ENCODE results near the gene PLEKHG1. TPM values are rescaled to one million over a fixed set of nuclear protein-coding genes. Genes with fewer than 3 reads are reported as not detected.

PLEKHG1 gene
- total RNA-seq, 1 experiment from 2014 or later = 2.7 TPM

GRCh38 chr6:150616586-150616985 is 16.9 kb downstream of the PLEKHG1 start:
- POLR2A ChIA-PET = no interaction called here
- H3K27ac Mint-ChIP-seq = no peak overlapping the region
- ATAC-seq = no peak
- H3K9me3 Mint-ChIP-seq = no peaks in the 10 kb centered on the region
- CTCF ChIA-PET = no interaction called here
- no peaks in the 10 kb centered on the region for H3K4me1 Mint-ChIP-seq
- no peak overlapping the region for H3K4me3 Mint-ChIP-seq
- DNase-seq (ENCODE audit: low spot score) = no peak
- TF ChIP-seq OVOL2 (CRISPR knock-in tag; IDR thresholded peaks at IDR 0.05; ENCODE audit: borderline replicate concordance) (no peak), FOXP1 (CRISPR knock-in tag; IDR thresholded peaks at IDR 0.05; ENCODE audit: borderline replicate concordance) (no peak), ATF1 (CRISPR knock-in tag; IDR thresholded peaks at IDR 0.05) (no peak), NFE2L1 (CRISPR knock-in tag; IDR thresholded peaks at IDR 0.05) (no peak), E2F1 (CRISPR knock-in tag; IDR thresholded peaks at IDR 0.05) (no peak), NFATC4 (CRISPR knock-in tag; IDR thresholded peaks at IDR 0.05) (no peak), IRF1 (CRISPR knock-in tag; IDR thresholded peaks at IDR 0.05) (no peak), NR1H2 (CRISPR knock-in tag; IDR thresholded peaks at IDR 0.05) (no peak), NR3C1 (CRISPR knock-in tag; conservative IDR thresholded peaks at IDR 0.05; ENCODE audit: low read depth) (no peak), GRHL2 (CRISPR knock-in tag; IDR thresholded peaks at IDR 0.05; ENCODE audit: insufficient replicate concordance, severe bottlenecking) (no peak), ETV6 (CRISPR knock-in tag; IDR thresholded peaks at IDR 0.05) (no peak)
- no peaks in the 10 kb centered on the region; the same call in 1 of the 2 replicates for H3K27me3 Mint-ChIP-seq (ENCODE audit: low read depth)
- H3K36me3 Mint-ChIP-seq = no peaks in the 10 kb centered on the region

DNA sequence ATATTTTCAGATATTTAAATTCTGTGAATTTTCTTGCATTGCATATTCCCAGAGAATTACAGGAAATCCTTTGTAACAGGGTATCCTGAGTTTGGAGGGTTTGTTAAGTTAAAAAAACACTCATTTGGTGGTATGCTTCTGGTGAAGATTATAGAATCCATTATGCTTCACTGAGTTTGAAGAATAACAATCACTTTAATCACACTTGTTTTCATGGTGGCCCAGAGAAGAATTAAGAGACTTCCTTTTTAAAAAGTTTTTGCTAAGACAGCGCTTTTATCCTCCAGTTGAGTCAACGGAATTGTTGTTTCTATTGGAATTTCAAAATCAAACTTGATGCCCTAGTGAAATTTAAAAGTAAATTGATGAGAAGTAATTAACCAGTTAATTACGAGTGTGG is 17.4 kb downstream of the PLEKHG1 start:
- H3K9me3 Mint-ChIP-seq = no peaks in the 10 kb centered on the region
- ATAC-seq = no peak
- ChIA-PET POLR2A (no interaction called here), CTCF (interaction anchor here (0.5 kb wide), 1 partner anchor 175 kb away, joined by 3 read pairs; no protein-coding TSS in a partner anchor)
- H3K4me3 Mint-ChIP-seq = no peak overlapping the region
- no peaks in the 10 kb centered on the region for H3K4me1 Mint-ChIP-seq
- no peaks in the 10 kb centered on the region; the same call in 1 of the 2 replicates for H3K27me3 Mint-ChIP-seq (ENCODE audit: low read depth)
- no peaks in the 10 kb centered on the region for H3K36me3 Mint-ChIP-seq
- no peak overlapping the region for H3K27ac Mint-ChIP-seq
- TF ChIP-seq RELA (CRISPR knock-in tag; IDR thresholded peaks at IDR 0.05; ENCODE audit: borderline replicate concordance) (no peak), SMAD4 (CRISPR knock-in tag; IDR thresholded peaks at IDR 0.05) (no peak), OVOL2 (CRISPR knock-in tag; IDR thresholded peaks at IDR 0.05; ENCODE audit: borderline replicate concordance) (no peak), SP1 (CRISPR knock-in tag; conservative IDR thresholded peaks at IDR 0.05) (no peak), TEAD4 (CRISPR knock-in tag; IDR thresholded peaks at IDR 0.05) (no peak), AFF4 (CRISPR knock-in tag; IDR thresholded peaks at IDR 0.05; ENCODE audit: borderline replicate concordance) (no peak), KAT7 (CRISPR knock-in tag; IDR thresholded peaks at IDR 0.05; ENCODE audit: borderline replicate concordance) (no peak), ZNF232 (CRISPR knock-in tag; IDR thresholded peaks at IDR 0.05) (no peak), HMGA2 (CRISPR knock-in tag; IDR thresholded peaks at IDR 0.05) (no peak)
- TF ChIP-seq, protein P1, sequence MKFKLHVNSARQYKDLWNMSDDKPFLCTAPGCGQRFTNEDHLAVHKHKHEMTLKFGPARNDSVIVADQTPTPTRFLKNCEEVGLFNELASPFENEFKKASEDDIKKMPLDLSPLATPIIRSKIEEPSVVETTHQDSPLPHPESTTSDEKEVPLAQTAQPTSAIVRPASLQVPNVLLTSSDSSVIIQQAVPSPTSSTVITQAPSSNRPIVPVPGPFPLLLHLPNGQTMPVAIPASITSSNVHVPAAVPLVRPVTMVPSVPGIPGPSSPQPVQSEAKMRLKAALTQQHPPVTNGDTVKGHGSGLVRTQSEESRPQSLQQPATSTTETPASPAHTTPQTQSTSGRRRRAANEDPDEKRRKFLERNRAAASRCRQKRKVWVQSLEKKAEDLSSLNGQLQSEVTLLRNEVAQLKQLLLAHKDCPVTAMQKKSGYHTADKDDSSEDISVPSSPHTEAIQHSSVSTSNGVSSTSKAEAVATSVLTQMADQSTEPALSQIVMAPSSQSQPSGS (CRISPR knock-in tag; IDR thresholded peaks at IDR 0.05; ENCODE audit: borderline replicate concordance, low read depth) = no peak
- no peak for DNase-seq (ENCODE audit: low spot score)

Measured in WTC11 (cell line).